Measurements from ENCODE around the gene SH2D2A.

DNA sequence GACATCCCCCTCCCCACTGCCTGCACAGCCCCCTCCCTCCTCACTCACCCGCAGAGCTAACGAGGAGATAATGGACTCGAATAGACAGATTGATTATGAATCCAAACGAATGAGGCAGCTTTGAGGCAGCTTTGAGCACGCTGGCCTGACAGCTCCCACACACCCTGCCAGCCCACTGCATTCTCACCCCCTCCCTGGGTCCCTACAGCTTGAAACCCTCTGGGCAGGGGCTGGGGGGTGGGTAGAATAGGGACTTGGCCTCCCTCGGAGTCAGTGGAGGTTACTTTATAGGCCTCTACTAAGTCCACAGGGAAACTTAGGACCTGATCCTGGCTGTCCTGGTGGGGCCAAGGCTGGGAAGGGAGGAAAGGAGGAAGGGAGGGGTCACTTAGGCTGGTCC is 45.9 kb upstream of the SH2D2A start:
- TF ChIP-seq, protein P1, sequence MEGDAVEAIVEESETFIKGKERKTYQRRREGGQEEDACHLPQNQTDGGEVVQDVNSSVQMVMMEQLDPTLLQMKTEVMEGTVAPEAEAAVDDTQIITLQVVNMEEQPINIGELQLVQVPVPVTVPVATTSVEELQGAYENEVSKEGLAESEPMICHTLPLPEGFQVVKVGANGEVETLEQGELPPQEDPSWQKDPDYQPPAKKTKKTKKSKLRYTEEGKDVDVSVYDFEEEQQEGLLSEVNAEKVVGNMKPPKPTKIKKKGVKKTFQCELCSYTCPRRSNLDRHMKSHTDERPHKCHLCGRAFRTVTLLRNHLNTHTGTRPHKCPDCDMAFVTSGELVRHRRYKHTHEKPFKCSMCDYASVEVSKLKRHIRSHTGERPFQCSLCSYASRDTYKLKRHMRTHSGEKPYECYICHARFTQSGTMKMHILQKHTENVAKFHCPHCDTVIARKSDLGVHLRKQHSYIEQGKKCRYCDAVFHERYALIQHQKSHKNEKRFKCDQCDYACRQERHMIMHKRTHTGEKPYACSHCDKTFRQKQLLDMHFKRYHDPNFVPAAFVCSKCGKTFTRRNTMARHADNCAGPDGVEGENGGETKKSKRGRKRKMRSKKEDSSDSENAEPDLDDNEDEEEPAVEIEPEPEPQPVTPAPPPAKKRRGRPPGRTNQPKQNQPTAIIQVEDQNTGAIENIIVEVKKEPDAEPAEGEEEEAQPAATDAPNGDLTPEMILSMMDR (IDR thresholded peaks at IDR 0.05 in 2 of 3, conservative IDR thresholded peaks at IDR 0.05 in 1 of 3; ENCODE audit: insufficient read depth in 2 of 3, low read depth in 1 of 3, low read length in 3 of 3): no peak
- TF ChIP-seq ZNF24 (IDR thresholded peaks at IDR 0.05): no peak
- TF ChIP-seq TEAD4 (IDR thresholded peaks at IDR 0.05; ENCODE audit: low read length): no peak
- no peak for TF ChIP-seq TEAD4 (CRISPR knock-in tag; IDR thresholded peaks at IDR 0.05; ENCODE audit: borderline replicate concordance)
- TF ChIP-seq CREM (IDR thresholded peaks at IDR 0.05; ENCODE audit: low read depth): no peak
- no peak for TF ChIP-seq POLR3A (IDR thresholded peaks at IDR 0.05; ENCODE audit: borderline replicate concordance, extremely low read depth, insufficient read depth, insufficient read length)
- TF ChIP-seq MEIS2 (IDR thresholded peaks at IDR 0.05; ENCODE audit: partially characterized antibody): no peak
- no peak for TF ChIP-seq TARDBP (IDR thresholded peaks at IDR 0.05)
- no peak for TF ChIP-seq ZC3H11A (IDR thresholded peaks at IDR 0.05; ENCODE audit: low read depth, low read length)
- no peak for TF ChIP-seq ADNP (tag; IDR thresholded peaks at IDR 0.05)

Measured in K562 (cell line).